GM12878 (cell line): ENCODE measurements around the gene CHRM4. TPM values are rescaled to one million over a fixed set of nuclear protein-coding genes. Genes with fewer than 3 reads are reported as not detected.

ENCODE experiments used
- ZNF592 ChIP-seq: fragments of 450-650 bp; IDR thresholded peaks from 2 replicates; pipeline ENCODE4 v1.6.1; 2017; ENCODE audit warnings: mild to moderate bottlenecking, moderate library complexity
- microRNA-seq: library from miRNA; unstranded; fragments of <30 nt; microRNA quantifications from one replicate; pipeline ENCODE4, GENCODE V29; 2018
- polyA plus RNA-seq, 11 experiments: library from polyadenylated mRNA; depleted of rRNA in 4 of 11; unstranded in 6 of 11; stranded (reverse) in 5 of 11; fragments of >200 nt; fragmentation: Nextera tagmentation in 4 of 11; fragmentation: Illumina TruSeq in 1 of 11; extraction: Ambion mirVana in 4 of 11; extraction: Trizol in 1 of 11; gene quantifications; 1 replicate in 1 of 11; 2 replicates in 10 of 11; pipeline versions ENCODE4 v1.2.1 to v1.2.3, GENCODE V29; 2011 to 2016; ENCODE audit warnings: inconsistent platforms in 2 of 11, missing spikeins in 2 of 11, low read depth in 1 of 11
- small RNA-seq: library from RNA; depleted of rRNA; stranded (forward); fragments of <200 nt; gene quantifications from one replicate; pipeline ENCODE3, GENCODE V24; 2014
- total RNA-seq, 4 experiments: library from RNA; depleted of rRNA in 3 of 4; stranded (reverse); fragments of >200 nt in 3 of 4; fragmentation: Illumina TruSeq in 1 of 4; extraction: Trizol in 1 of 4; gene quantifications; 2 replicates each; pipeline versions ENCODE4 v1.2.1 to v1.2.3, GENCODE V29; 2013 to 2021

Gene CHRM4
- total and polyA plus RNA-seq, 10 of the 15 experiments (the other 5 are each of a cell fraction or from before 2014, with no cell fraction given), result 0.12 to 0.23 (median 0.13) TPM; not detected in 7

DNA sequence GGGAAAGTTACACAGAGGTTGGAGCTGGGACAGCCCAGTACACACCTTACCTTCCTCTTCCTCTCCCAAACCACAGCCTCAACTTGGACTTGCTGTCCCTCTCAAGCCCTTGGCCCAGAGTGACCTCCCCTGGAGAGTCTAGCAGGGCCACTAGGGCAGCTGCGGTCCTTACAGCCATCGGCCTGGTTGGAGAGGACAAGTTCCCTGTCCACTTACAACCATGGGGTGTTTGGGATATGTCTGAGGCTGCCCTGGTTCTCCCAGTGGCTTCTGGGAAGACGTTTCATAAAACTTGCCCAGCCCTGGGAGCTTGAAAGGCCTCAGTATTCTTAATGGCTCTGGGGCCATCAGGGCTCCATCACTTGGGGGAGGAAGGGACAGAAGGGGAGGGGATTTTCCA lies 57.4 kb downstream of the CHRM4 start (continued):
- TF ChIP-seq ZNF592, result no peak
- TF ChIP-seq, all 136 proteins: peak for 0

Small RNA genes lying within 50 kb of the gene (microRNA-seq; reads per million reads assigned to microRNA genes)
- gene MIR4688, result 0.75 reads per million

Small RNA genes lying within 50 kb of the gene (small RNA-seq; reads per million reads assigned to genes)
- gene MIR4688, result 0.74 reads per million, percentile 21 among the genes with 10 or more reads in this experiment

Other genes starting within 250 kb of the CHRM4 start
- gene CREB3L1, start 114.1 kb downstream of the CHRM4 start, total RNA-seq (2014; rRNA removed), result 0.11 and 1.2 TPM in 2 replicates
- 0.04 TPM in 1 of 2 replicates, not detected in the other for gene CREB3L1, start 114.1 kb downstream of the CHRM4 start, total RNA-seq (2014; rRNA removed; fragmentation: Illumina TruSeq; extraction: Trizol)
- gene CREB3L1, start 114.1 kb downstream of the CHRM4 start, total RNA-seq (2021), result 1.0 and 1.4 TPM in 2 replicates
- gene CREB3L1, start 114.1 kb downstream of the CHRM4 start, polyA plus RNA-seq (2011; rRNA removed), result 0.18 and 0.26 TPM in 2 replicates
- 0.25 and 0.28 TPM in 2 replicates for gene CREB3L1, start 114.1 kb downstream of the CHRM4 start, polyA plus RNA-seq (2014; fragmentation: Illumina TruSeq; extraction: Trizol)
- gene CREB3L1, start 114.1 kb downstream of the CHRM4 start, polyA plus RNA-seq (2014; fragmentation: Nextera tagmentation; extraction: Ambion mirVana), result under 1 TPM; 0.03 to 0.13 TPM
- gene CREB3L1, start 114.1 kb downstream of the CHRM4 start, polyA plus RNA-seq (2014; rRNA removed), result 0.20 and 0.28 TPM in 2 replicates
- gene CREB3L1, start 114.1 kb downstream of the CHRM4 start, polyA plus RNA-seq (2016; fragmentation: Nextera tagmentation; extraction: Ambion mirVana), result under 1 TPM; 0.24 to 0.27 TPM
- 59.0 and 67.4 TPM in 2 replicates for gene DGKZ, start 44.3 kb downstream of the CHRM4 start, total RNA-seq (2014; rRNA removed)
- 17.5 and 22.3 TPM in 2 replicates for gene DGKZ, start 44.3 kb downstream of the CHRM4 start, total RNA-seq (2014; rRNA removed; fragmentation: Illumina TruSeq; extraction: Trizol)
- 69.3 and 78.4 TPM in 2 replicates for gene DGKZ, start 44.3 kb downstream of the CHRM4 start, total RNA-seq (2021)
- gene DGKZ, start 44.3 kb downstream of the CHRM4 start, polyA plus RNA-seq (2011; rRNA removed), result 16.5 and 35.2 TPM in 2 replicates
- gene DGKZ, start 44.3 kb downstream of the CHRM4 start, polyA plus RNA-seq (2014; fragmentation: Illumina TruSeq; extraction: Trizol), result 8.3 and 29.0 TPM in 2 replicates
- gene DGKZ, start 44.3 kb downstream of the CHRM4 start, polyA plus RNA-seq (2014; fragmentation: Nextera tagmentation; extraction: Ambion mirVana), result 1 to 10 TPM in 1 of 2 experiments, under 1 TPM in 1; 0.50 to 1.6 TPM
- gene DGKZ, start 44.3 kb downstream of the CHRM4 start, polyA plus RNA-seq (2014; rRNA removed), result 68.4 and 78.5 TPM in 2 replicates
- 10 to 100 TPM; 43.7 to 44.6 TPM for gene DGKZ, start 44.3 kb downstream of the CHRM4 start, polyA plus RNA-seq (2016; fragmentation: Nextera tagmentation; extraction: Ambion mirVana)
- 6.9 and 8.5 TPM in 2 replicates for gene MDK, start 10.1 kb downstream of the CHRM4 start, total RNA-seq (2014; rRNA removed)
- gene MDK, start 10.1 kb downstream of the CHRM4 start, total RNA-seq (2014; rRNA removed; fragmentation: Illumina TruSeq; extraction: Trizol), result 4.7 and 5.5 TPM in 2 replicates
- 11.2 and 12.8 TPM in 2 replicates for gene MDK, start 10.1 kb downstream of the CHRM4 start, total RNA-seq (2021)
- 2.6 and 3.8 TPM in 2 replicates for gene MDK, start 10.1 kb downstream of the CHRM4 start, polyA plus RNA-seq (2011; rRNA removed)
- gene MDK, start 10.1 kb downstream of the CHRM4 start, polyA plus RNA-seq (2014; fragmentation: Illumina TruSeq; extraction: Trizol), result 3.0 and 12.3 TPM in 2 replicates
- 1 to 10 TPM in 1 of 2 experiments, under 1 TPM in 1; 0.77 to 2.3 TPM for gene MDK, start 10.1 kb downstream of the CHRM4 start, polyA plus RNA-seq (2014; fragmentation: Nextera tagmentation; extraction: Ambion mirVana)
- gene MDK, start 10.1 kb downstream of the CHRM4 start, polyA plus RNA-seq (2014; rRNA removed), result 12.6 and 17.8 TPM in 2 replicates
- gene MDK, start 10.1 kb downstream of the CHRM4 start, polyA plus RNA-seq (2016; fragmentation: Nextera tagmentation; extraction: Ambion mirVana), result 10 to 100 TPM; 11.8 to 13.7 TPM
- gene AMBRA1, start 202.2 kb upstream of the CHRM4 start, total RNA-seq (2014; rRNA removed), result 22.1 and 23.1 TPM in 2 replicates
- gene AMBRA1, start 202.2 kb upstream of the CHRM4 start, total RNA-seq (2014; rRNA removed; fragmentation: Illumina TruSeq; extraction: Trizol), result 11.3 and 12.7 TPM in 2 replicates
- 30.5 and 34.3 TPM in 2 replicates for gene AMBRA1, start 202.2 kb upstream of the CHRM4 start, total RNA-seq (2021)
- gene AMBRA1, start 202.2 kb upstream of the CHRM4 start, polyA plus RNA-seq (2011; rRNA removed), result 5.8 and 15.6 TPM in 2 replicates
- 12.3 and 15.1 TPM in 2 replicates for gene AMBRA1, start 202.2 kb upstream of the CHRM4 start, polyA plus RNA-seq (2014; fragmentation: Illumina TruSeq; extraction: Trizol)
- under 1 TPM; 0.57 to 0.58 TPM for gene AMBRA1, start 202.2 kb upstream of the CHRM4 start, polyA plus RNA-seq (2014; fragmentation: Nextera tagmentation; extraction: Ambion mirVana)
- gene AMBRA1, start 202.2 kb upstream of the CHRM4 start, polyA plus RNA-seq (2014; rRNA removed), result 14.7 and 15.6 TPM in 2 replicates
- 10 to 100 TPM; 12.4 to 12.5 TPM for gene AMBRA1, start 202.2 kb upstream of the CHRM4 start, polyA plus RNA-seq (2016; fragmentation: Nextera tagmentation; extraction: Ambion mirVana)
- gene HARBI1, start 225.5 kb upstream of the CHRM4 start, total RNA-seq (2014; rRNA removed), result 4.4 and 7.4 TPM in 2 replicates
- gene HARBI1, start 225.5 kb upstream of the CHRM4 start, total RNA-seq (2014; rRNA removed; fragmentation: Illumina TruSeq; extraction: Trizol), result 4.3 and 5.0 TPM in 2 replicates
- 4.4 and 4.8 TPM in 2 replicates for gene HARBI1, start 225.5 kb upstream of the CHRM4 start, total RNA-seq (2021)
- gene HARBI1, start 225.5 kb upstream of the CHRM4 start, polyA plus RNA-seq (2011; rRNA removed), result 3.5 and 3.6 TPM in 2 replicates
- 4.2 and 5.2 TPM in 2 replicates for gene HARBI1, start 225.5 kb upstream of the CHRM4 start, polyA plus RNA-seq (2014; fragmentation: Illumina TruSeq; extraction: Trizol)
- 1 to 10 TPM; 5.1 to 7.5 TPM for gene HARBI1, start 225.5 kb upstream of the CHRM4 start, polyA plus RNA-seq (2014; fragmentation: Nextera tagmentation; extraction: Ambion mirVana)
- 4.0 and 5.3 TPM in 2 replicates for gene HARBI1, start 225.5 kb upstream of the CHRM4 start, polyA plus RNA-seq (2014; rRNA removed)
- 1 to 10 TPM; 8.2 to 8.4 TPM for gene HARBI1, start 225.5 kb upstream of the CHRM4 start, polyA plus RNA-seq (2016; fragmentation: Nextera tagmentation; extraction: Ambion mirVana)
- gene ATG13, start 225.8 kb upstream of the CHRM4 start, total RNA-seq (2014; rRNA removed), result 41.0 and 61.6 TPM in 2 replicates
- 22.9 and 27.8 TPM in 2 replicates for gene ATG13, start 225.8 kb upstream of the CHRM4 start, total RNA-seq (2014; rRNA removed; fragmentation: Illumina TruSeq; extraction: Trizol)
- gene ATG13, start 225.8 kb upstream of the CHRM4 start, total RNA-seq (2021), result 56.1 and 58.3 TPM in 2 replicates
- gene ATG13, start 225.8 kb upstream of the CHRM4 start, polyA plus RNA-seq (2011; rRNA removed), result 40.5 and 48.1 TPM in 2 replicates
- 33.8 and 42.9 TPM in 2 replicates for gene ATG13, start 225.8 kb upstream of the CHRM4 start, polyA plus RNA-seq (2014; fragmentation: Illumina TruSeq; extraction: Trizol)
- 10 to 100 TPM; 10.9 to 13.6 TPM for gene ATG13, start 225.8 kb upstream of the CHRM4 start, polyA plus RNA-seq (2014; fragmentation: Nextera tagmentation; extraction: Ambion mirVana)
- 57.0 and 68.3 TPM in 2 replicates for gene ATG13, start 225.8 kb upstream of the CHRM4 start, polyA plus RNA-seq (2014; rRNA removed)
- 10 to 100 TPM; 53.6 to 57.6 TPM for gene ATG13, start 225.8 kb upstream of the CHRM4 start, polyA plus RNA-seq (2016; fragmentation: Nextera tagmentation; extraction: Ambion mirVana)